Uterus (tissue), 2 donors: ENCODE results near the gene ZNF772.

ENCODE experiments used
- CTCF ChIP-seq, 4 experiments: fragments of 200-600 bp in 2 of 4; fragments of 450-650 bp in 2 of 4; sonication (generic) in 2 of 4; IDR thresholded peaks; one replicate each; pipeline ENCODE4 v1.5.1; 2016 to 2019; ENCODE audit warnings: antibody characterized with exemption in 4 of 4, mild to moderate bottlenecking in 2 of 4, moderate library complexity in 1 of 4
- POLR2A ChIP-seq, 2 donors: fragments of 450-650 bp; IDR thresholded peaks; one replicate each; pipeline ENCODE4 v1.6.1; 2016; ENCODE audit warnings: antibody characterized with exemption in 2 of 2, mild to moderate bottlenecking in 1 of 2, moderate library complexity in 1 of 2

DNA sequence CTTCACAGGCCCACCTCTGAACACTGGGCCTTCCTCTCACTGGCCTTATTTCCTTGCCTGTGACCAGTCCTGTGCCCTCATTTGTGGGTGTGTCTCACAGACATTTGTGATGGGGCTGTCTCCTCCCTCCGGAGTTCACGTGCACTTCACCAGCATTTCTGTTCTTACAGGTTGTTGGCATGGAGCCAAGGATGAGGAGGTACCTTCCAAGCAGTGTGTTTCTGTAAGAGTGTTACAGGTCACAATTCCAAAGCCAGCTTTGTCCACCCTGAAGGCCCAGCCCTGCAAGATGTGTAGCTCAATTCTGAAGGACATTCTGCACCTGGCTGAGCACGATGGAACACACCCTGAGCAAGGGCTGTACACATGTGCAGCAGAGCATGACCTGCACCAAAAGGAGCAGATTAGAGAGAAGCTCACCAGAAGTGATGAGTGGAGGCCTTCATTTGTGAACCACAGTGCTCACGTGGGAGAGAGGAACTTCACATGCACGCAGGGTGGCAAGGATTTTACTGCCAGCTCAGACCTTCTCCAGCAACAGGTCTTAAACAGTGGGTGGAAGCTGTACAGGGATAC lies 34.2 kb downstream of the ZNF772 start:
- no peak for TF ChIP-seq CTCF (IDR thresholded peaks at IDR 0.05)
- TF ChIP-seq POLR2A (IDR thresholded peaks at IDR 0.05) = no peak
